ENCODE measurements around the gene OXLD1. TPM values are rescaled to one million over a fixed set of nuclear protein-coding genes. Genes with fewer than 3 reads are reported as not detected.

The OXLD1 gene
- polyA plus RNA-seq, 1 donor (not counting 4 experiments of a cell fraction or from before 2014, with no cell fraction given): 16.3 TPM

DNA sequence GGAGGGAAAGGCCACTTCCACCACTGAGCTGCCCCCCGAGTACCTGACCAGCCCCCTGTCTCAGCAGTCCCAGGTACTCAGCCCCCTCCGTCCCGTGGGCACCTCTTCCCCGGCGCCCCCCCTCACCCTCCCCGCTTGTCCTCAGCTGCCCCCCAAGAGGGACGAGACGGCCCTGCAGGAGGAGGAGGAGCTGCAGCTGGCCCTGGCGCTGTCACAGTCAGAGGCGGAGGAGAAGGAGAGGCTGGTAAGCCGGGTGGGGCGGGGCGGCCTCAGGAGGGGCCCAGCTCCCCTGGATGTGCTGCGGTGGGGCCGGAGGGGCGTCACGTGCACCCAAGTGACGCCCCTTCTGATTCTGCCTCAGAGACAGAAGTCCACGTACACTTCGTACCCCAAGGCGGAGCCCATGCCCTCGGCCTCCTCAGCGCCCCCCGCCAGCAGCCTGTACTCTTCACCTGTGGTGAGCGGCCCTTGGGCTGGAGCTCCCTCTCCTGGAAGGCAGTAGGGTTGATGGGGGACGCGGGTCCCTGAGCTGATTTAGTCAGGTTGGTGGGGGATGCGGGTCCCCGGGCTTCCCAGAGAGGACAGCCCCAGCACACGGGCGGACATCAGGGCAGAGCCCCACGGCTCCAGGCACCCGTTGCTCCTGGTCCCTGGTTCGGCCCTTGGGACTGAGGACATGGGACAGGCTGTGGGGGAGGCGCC is 27.3 kb upstream of the OXLD1 start:
- Histone ChIP-seq H2AFZ (ENCODE audit: control insufficient read depth, low read length) (no peak overlapping the region), H3K27ac (ENCODE audit: control insufficient read depth, insufficient read depth, low read length) (no peak overlapping the region), H3K36me3 (ENCODE audit: control insufficient read depth in 2 of 2, extremely low read depth in 1 of 2, insufficient read depth in 2 of 2, low read length in 2 of 2) (peaks cover 62 to 78% of the 10 kb centered on the region in 2 experiments), H3K4me3 (ENCODE audit: control insufficient read depth in 2 of 3, extremely low read depth in 1 of 3, insufficient read depth in 2 of 3, low read depth in 1 of 3, low read length in 3 of 3) (no peak overlapping the region), H3K4me2 (ENCODE audit: control insufficient read depth, extremely low read depth, insufficient read depth, low read depth, low read length) (no peak overlapping the region), H3K9me3 (ENCODE audit: control insufficient read depth, low read depth, low read length) (no peaks in the 10 kb centered on the region), H3K4me1 (ENCODE audit: control insufficient read depth, extremely low read depth, insufficient read depth, low read length) (peaks cover 4% of the 10 kb centered on the region), H3K9me1 (ENCODE audit: control insufficient read depth, extremely low read depth, insufficient read depth, low read length) (no peaks in the 10 kb centered on the region), H4K20me1 (ENCODE audit: control insufficient read depth, extremely low read depth, insufficient read depth, low read length) (peaks cover 7% of the 10 kb centered on the region), H3K27me3 (ENCODE audit: control insufficient read depth, extremely low read depth, insufficient read depth, low read length) (no peaks in the 10 kb centered on the region), H3K79me2 (ENCODE audit: control insufficient read depth, insufficient read depth, low read length) (peaks cover 69% of the 10 kb centered on the region), H3K9ac (ENCODE audit: control insufficient read depth, extremely low read depth, insufficient read depth, low read length) (no peak overlapping the region)
- FAIRE-seq: no peak
- TF ChIP-seq EZH2 (IDR thresholded peaks at IDR 0.05; ENCODE audit: low read length) (no peak), CTCF (optimal IDR thresholded peaks at IDR 0.05 in 1 of 3, IDR thresholded peaks at IDR 0.05 in 1 of 3, conservative IDR thresholded peaks at IDR 0.05 in 1 of 3; ENCODE audit: extremely low read depth in 1 of 3, insufficient read depth in 2 of 3, low read length in 3 of 3) (peak in 1 of 3 experiments; percentile 27)
- DNase-seq (ENCODE audit: low read depth, low spot score): no peak
- dilution Hi-C loops (cut with MboI; ENCODE audit: extremely low pct_ligation_motif_present, low sequenced_read_pairs): no loop called here

- Histone ChIP-seq H3K9me1 (ENCODE audit: control insufficient read depth, extremely low read depth, insufficient read depth, low read length) (no peaks in the 10 kb centered on the region), H3K9ac (ENCODE audit: control insufficient read depth, extremely low read depth, insufficient read depth, low read length) (no peak overlapping the region), H3K4me1 (ENCODE audit: control insufficient read depth, extremely low read depth, insufficient read depth, low read length) (peaks cover 9% of the 10 kb centered on the region), H3K36me3 (ENCODE audit: control insufficient read depth in 2 of 2, extremely low read depth in 1 of 2, insufficient read depth in 2 of 2, low read length in 2 of 2) (peaks cover 61 to 78% of the 10 kb centered on the region in 2 experiments), H3K27me3 (ENCODE audit: control insufficient read depth, extremely low read depth, insufficient read depth, low read length) (no peaks in the 10 kb centered on the region), H3K79me2 (ENCODE audit: control insufficient read depth, insufficient read depth, low read length) (peaks cover 72% of the 10 kb centered on the region), H2AFZ (ENCODE audit: control insufficient read depth, low read length) (no peak overlapping the region), H3K27ac (ENCODE audit: control insufficient read depth, insufficient read depth, low read length) (no peak overlapping the region), H3K4me3 (ENCODE audit: control insufficient read depth in 2 of 3, extremely low read depth in 1 of 3, insufficient read depth in 2 of 3, low read depth in 1 of 3, low read length in 3 of 3) (no peak overlapping the region), H3K4me2 (ENCODE audit: control insufficient read depth, extremely low read depth, insufficient read depth, low read depth, low read length) (no peak overlapping the region), H4K20me1 (ENCODE audit: control insufficient read depth, extremely low read depth, insufficient read depth, low read length) (peaks cover 12% of the 10 kb centered on the region), H3K9me3 (ENCODE audit: control insufficient read depth, low read depth, low read length) (no peaks in the 10 kb centered on the region)
- dilution Hi-C loops (cut with MboI; ENCODE audit: extremely low pct_ligation_motif_present, low sequenced_read_pairs): no loop called here
- no peak for DNase-seq (ENCODE audit: low read depth, low spot score)
- FAIRE-seq: no peak
- no peak for TF ChIP-seq EZH2 (IDR thresholded peaks at IDR 0.05; ENCODE audit: low read length)
- TF ChIP-seq CTCF (optimal IDR thresholded peaks at IDR 0.05 in 1 of 3, IDR thresholded peaks at IDR 0.05 in 1 of 3, conservative IDR thresholded peaks at IDR 0.05 in 1 of 3; ENCODE audit: extremely low read depth in 1 of 3, insufficient read depth in 2 of 3, low read length in 3 of 3): no peak
Observed at GRCh38 chr17:81691608-81692007, 25.2 kb upstream of the OXLD1 start.

All from keratinocyte (primary cell).